HCT116 (cell line): Measurements from ENCODE around the gene ELL2.

Experiments used
- CBX3 ChIP-seq: IDR thresholded peaks from 2 replicates; pipeline ENCODE4 v1.6.1; 2012; ENCODE audit warnings: low read depth
- EZH2 ChIP-seq: fragments of 200-600 bp; sonication (generic); IDR thresholded peaks from 2 replicates; pipeline ENCODE4 v1.6.1; 2017; ENCODE audit warnings: antibody characterized with exemption, mixed run types
- JUND ChIP-seq: IDR thresholded peaks from 2 replicates; pipeline ENCODE4 v1.6.1; 2012
- POLR2A ChIP-seq: IDR thresholded peaks from 2 replicates; pipeline ENCODE4 v1.7.0; 2011; ENCODE audit warnings: borderline replicate concordance; ENCODE audit not compliant: insufficient read depth, insufficient read length; ENCODE audit errors: extremely low read depth
- SIN3A ChIP-seq: IDR thresholded peaks from 2 replicates; pipeline ENCODE4 v1.6.1; 2012; ENCODE audit warnings: low read depth
- TCF7L2 ChIP-seq: IDR thresholded peaks from 2 replicates; pipeline ENCODE4 v1.7.0; 2011; ENCODE audit warnings: borderline replicate concordance, inconsistent platforms; ENCODE audit not compliant: insufficient read depth, insufficient read length; ENCODE audit errors: extremely low read depth
- TF ChIP-seq, protein P1 (sequence below), 3 experiments: fragments of 200-600 bp in 1 of 3; sonication (generic) in 1 of 3; IDR thresholded peaks in 2 of 3; conservative IDR thresholded peaks in 1 of 3; 2 replicates each; pipeline ENCODE4 v1.5.1; 2012 to 2017; ENCODE audit warnings: low read depth in 2 of 3, low read length in 2 of 3, antibody characterized with exemption in 1 of 3, borderline replicate concordance in 1 of 3, control low read depth in 1 of 3, mild to moderate bottlenecking in 1 of 3, mixed read lengths in 1 of 3, mixed run types in 1 of 3, moderate library complexity in 1 of 3; ENCODE audit not compliant: insufficient read depth in 1 of 3
- TF ChIP-seq, protein P2 (sequence below): IDR thresholded peaks from 2 replicates; pipeline ENCODE4 v1.6.1; 2012

DNA sequence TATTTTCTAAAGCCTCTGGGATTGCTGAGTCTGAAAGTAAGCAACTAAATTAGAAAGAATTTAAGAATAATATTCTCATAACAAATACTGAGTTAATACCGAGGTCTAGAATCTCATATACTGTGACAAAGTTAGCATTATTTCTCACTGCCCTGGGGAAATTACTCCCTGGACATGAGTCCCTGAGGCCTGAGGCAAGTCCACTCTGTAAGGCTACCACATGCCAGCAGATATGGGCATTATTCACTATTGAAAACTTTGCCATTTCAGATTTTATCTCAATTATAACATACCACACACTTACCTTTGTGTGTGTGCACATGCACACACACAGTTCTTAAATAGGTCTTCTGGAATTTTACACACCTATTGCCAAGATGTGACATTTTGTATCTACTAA, 22.9 kb downstream of the ELL2 start:
- TF ChIP-seq TCF7L2 (no peak), EZH2 (no peak), CBX3 (no peak), JUND (no peak), POLR2A (no peak), SIN3A (no peak)
- TF ChIP-seq, protein P1, sequence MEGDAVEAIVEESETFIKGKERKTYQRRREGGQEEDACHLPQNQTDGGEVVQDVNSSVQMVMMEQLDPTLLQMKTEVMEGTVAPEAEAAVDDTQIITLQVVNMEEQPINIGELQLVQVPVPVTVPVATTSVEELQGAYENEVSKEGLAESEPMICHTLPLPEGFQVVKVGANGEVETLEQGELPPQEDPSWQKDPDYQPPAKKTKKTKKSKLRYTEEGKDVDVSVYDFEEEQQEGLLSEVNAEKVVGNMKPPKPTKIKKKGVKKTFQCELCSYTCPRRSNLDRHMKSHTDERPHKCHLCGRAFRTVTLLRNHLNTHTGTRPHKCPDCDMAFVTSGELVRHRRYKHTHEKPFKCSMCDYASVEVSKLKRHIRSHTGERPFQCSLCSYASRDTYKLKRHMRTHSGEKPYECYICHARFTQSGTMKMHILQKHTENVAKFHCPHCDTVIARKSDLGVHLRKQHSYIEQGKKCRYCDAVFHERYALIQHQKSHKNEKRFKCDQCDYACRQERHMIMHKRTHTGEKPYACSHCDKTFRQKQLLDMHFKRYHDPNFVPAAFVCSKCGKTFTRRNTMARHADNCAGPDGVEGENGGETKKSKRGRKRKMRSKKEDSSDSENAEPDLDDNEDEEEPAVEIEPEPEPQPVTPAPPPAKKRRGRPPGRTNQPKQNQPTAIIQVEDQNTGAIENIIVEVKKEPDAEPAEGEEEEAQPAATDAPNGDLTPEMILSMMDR (IDR thresholded peaks at IDR 0.05 in 2 of 3, conservative IDR thresholded peaks at IDR 0.05 in 1 of 3; ENCODE audit: borderline replicate concordance in 1 of 3, insufficient read depth in 1 of 3, low read depth in 2 of 3, low read length in 2 of 3) = no peak
- TF ChIP-seq, protein P2, sequence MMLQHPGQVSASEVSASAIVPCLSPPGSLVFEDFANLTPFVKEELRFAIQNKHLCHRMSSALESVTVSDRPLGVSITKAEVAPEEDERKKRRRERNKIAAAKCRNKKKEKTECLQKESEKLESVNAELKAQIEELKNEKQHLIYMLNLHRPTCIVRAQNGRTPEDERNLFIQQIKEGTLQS = no peak
